Measurements from ENCODE around the gene FBXO21.

Gene FBXO21

DNA sequence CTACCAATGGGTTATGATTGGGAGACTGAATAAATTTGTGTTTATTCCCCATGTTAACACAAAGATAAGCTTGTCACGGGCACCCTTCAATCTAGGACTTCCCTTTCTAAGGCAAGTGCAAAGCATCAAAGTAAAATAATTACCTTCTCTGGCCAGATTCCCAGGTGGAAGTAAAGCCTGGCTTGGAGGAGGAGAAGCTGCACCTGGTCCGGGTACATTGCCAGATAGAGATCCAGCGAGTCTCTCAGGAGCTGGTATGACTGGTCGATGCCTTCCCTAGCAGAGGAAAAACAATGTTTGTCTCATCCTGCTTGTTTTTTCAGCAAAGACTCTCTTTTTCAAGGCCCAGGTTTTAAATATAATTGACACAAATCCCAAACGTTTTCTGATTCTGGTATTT is 24.9 kb downstream of the FBXO21 start:
- DNase-seq (ENCODE audit: low read depth, low spot score), result no peak

DNA sequence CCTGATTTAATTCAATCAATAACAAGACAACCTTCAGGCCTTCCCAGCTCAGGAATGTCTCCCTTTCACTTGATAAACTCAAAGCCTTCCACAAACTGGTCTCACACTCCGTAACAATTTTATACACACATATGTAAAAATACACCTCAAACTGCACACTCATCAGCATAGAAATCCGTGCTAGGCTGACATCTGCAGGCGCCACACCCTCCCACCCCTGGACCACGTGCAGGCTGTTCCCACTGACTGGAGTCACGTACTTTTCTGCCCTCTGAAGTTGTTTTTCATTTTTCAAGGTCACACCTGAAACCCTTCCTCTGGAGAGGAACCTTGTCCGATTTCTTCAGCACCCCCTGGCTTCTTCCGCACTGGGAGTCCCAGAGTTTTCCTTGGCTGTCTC is 27.6 kb downstream of the FBXO21 start:
- no peak for DNase-seq (ENCODE audit: low read depth, low spot score)

DNA sequence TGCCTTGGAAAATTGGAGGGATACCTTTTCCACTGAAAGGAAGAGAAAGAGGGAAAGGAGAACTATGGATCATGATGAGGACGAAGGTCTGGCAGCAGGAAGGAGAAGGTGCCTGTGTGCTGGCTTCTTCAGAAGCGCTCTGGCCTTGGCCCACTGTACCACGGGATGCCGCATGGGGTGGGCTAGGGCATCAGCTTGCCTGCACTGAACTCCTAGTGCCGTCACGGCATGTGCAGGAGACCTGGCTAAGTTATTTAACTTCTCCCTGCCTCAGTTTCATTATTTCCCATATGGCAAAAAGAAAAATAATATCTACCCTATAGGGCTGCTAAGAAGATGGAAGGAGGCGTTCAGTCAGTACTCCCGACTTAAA is 28.1 kb downstream of the FBXO21 start:
- DNase-seq (ENCODE audit: low read depth, low spot score), result no peak

DNA sequence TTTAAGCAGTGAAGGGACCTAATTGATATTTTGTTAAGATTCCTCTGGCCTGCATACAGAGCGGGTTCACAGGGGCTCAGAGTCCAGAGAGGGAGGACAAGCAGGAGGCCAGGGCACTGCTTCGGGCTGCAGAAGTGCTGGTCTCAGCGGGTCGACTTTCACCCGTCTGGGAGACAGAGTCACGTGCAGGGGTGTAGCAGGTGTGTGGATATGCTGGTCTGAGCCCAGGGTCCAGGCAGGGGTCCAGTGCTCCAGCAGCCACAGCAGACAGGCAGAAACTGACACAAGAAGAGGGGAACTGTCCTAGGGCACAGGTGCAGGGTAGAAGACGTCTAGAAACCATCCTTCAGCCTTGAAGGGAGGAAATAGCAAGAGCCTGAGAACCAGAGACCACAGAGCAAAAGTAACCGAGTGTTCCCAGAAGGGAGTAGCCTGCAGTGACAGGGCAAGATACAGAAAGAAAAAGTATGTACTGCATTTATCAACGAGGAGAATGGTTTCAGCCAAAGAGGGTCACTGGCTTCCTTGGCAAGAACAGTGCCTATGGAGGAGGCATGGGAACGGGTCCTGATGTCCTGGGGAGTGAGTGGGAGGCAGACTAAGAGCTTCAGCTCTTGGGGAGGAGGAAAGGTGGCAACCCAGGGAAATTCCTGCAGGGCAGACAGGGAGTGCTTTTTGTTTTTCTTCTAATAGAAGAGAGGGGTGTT is 28.7 kb downstream of the FBXO21 start:
- DNase-seq (ENCODE audit: low read depth, low spot score), result no peak

DNA sequence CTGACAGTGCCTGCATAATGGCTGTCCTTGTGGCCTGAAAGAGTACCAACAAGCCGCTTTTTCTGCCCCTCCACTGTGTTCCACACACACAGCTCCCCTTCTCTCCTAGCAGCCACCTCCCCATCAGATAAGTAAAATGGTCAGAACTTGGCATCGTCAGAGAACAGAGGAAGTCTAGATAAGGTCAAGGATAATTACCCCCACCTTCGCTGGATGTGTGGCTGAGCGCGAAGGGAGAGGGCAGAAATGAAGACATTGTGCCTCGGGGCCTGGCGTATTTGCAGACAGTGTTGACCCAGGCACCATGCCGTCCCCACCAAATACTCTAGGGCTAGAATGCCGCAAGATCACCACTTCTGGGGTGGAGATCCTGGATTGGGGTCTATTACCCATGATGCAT is 30.6 kb downstream of the FBXO21 start:
- DNase-seq (ENCODE audit: low read depth, low spot score), result no peak

DNA sequence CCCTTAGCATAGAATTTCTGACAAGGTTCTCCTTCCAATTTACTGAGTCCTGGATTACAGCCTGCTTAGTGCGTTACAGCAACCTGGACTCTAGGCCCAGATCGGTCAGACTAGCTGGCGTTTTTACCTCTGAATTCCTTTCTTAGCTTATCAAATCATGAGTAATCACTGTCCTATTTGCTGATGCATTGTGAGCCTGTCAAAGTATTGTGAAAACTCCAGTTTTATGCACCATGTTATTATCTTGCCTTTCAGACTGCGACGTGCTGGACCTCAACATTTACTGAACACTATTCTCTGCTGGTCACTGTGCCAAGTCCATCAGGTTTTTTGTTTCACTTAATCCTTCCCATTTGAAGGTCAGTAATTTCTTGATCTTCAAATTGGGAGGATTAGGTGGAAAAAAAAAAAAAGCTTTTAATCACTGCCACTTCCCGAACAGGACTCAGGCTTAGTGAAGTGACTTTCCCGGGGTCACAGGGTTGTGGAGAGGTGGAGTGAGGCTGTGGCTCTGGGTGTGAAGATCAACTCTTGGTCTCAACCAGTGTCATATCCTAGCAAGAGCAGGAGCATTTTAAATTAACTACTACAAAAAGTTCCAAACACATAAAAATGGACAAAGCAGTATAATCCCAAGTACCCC is 31.2 kb downstream of the FBXO21 start:
- DNase-seq (ENCODE audit: low read depth, low spot score), result no peak

DNA sequence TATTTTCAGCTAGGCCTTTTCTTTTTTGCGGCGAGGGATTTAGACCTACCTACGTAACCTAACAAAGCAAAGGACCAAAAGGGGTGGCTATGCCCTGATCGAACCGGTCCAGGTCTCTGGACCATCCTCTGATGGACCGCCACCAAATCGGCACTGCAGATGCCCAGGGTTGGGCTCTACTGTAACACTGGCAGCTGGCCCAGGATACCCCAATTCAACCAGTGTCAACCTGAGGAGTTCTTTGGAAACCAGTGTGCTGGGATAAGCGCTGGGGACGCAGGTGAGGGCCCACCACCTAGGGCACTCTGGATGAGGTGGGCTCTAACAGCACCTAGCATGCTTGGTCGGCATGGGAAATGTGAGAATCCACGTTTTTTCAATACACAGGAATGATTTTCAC is 32.2 kb downstream of the FBXO21 start:
- no peak for DNase-seq (ENCODE audit: low read depth, low spot score)

DNA sequence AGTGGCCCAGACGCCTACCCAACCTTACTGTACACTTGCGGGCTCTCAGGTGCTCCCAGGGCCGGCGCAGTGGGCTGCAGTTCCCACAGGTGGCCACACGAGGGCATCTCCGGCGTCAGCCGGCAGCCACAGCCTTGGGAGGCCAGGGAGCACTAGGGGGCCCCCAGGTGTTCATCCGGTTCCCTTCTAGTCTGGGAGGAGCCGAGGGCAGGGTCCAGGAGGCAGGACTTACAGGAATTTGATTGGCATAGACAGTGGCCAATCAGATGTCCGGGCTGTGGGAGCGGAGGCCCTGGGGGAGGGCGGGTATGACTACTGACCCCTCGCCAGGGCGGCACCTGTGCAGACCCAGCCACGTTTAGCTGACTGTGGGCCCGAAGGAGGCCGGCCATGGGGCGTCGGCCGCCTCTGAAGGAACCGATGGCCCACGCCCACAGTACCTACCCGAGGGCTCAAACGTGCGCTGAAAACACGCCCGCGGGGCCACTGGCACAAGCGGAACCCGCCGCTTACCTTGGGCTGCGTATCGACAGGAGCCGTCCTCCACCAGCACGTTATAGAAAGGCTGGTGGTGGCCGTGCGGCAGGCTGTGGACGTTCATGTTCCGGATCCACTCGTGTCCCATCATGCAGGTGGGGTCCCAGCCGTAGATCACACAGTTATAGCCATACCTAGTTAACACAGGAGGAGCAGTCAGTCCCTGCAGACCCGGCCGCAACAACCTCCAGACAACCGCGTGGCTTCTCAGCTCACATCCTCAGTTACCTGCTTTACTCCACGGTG is 34.8 kb downstream of the FBXO21 start:
- no peak for DNase-seq (ENCODE audit: low read depth, low spot score)

DNA sequence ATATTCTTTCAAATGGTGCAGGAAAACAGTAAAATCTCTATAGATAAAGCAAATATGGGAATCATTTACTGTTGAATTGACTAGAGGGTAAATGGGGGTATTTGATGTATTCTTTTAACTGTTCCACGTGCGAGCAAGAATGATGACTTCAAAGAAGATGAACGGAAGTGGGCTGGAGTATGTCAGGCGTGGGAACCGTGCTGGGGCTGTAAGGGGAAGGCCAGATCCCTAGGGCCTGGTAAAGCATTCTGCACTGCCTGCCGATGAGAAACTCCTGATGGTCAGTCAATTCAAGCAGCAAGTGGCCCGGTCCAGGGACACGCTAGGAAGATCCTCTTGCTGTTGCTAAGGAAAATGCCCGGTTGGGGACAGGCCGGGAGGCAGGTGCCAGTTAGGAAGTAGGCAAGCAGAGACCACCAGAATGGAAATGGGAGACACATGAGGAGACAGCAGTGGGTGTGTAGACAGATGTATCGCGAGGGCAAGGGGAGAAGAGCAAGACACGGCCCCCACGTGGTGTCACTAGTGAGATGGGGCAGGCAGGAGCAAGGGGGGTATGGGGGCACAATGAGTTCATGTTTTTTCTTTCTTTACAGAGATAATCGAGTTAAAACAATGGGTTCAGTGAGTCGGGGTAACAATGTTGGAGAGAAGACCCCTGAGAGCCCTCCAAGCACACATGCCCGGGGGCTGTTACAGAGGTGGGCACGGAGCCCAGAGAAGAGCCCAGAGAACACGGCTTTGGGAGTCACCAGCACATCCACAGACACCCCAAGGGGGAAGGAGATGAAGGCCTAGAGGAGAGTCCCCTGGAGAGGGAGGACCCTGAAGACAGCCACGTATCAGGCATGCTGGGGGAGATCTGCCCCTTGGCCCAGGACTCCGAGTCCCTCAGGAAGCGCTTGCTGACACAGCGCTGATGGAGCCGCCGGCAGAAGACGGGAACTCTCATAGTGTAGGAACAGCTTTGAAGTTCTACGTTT is 37.2 kb downstream of the FBXO21 start:
- no peak for DNase-seq (ENCODE audit: low read depth, low spot score)

DNA sequence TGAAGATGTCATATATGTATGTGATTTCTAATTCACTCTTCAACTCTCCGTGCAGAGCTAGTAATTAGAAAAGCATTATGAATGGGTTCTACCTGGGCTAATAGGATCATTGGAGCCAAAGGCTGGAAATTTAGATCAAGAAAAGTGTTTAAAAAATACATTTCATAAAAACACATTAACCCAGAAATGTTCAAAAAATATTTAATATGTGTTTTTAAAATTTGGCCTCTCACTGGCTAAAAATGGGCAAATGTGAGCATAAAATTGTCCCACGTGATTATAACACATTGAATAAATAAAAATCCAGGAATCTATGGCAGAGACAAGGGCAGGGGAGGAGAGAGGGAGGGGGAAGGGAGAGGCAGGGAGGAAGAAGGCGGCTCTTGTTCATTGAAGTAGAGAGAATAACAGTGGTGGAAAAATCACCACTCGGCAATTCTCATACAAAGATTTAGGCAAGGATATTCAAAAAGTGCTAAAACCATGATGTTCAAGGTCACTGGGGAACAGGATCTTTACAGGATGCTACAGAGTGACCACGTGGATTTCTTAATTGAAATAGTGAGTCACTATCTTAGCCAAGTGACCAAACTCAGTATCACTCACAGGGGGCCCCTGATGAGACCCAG is 38.8 kb downstream of the FBXO21 start:
- DNase-seq (ENCODE audit: low read depth, low spot score), result no peak

DNA sequence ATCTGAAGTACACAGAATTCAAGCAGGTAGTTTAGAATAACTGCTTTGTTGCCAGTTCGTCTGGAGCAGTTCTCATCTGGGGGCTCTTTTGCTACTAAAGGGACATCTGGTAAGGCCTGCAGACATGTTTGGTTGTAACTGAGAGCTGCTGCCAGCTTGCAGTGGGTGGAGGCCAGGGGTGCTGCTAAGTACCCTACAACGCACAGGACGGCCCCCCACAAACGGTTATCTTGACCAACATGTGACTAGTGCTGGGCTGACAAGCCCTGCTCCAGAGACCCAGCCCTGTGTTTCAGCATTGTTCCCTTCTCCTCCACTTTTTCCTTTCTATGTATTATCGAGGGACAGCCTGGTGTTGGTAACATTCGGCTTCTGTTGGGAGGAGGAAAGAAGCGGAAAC is 40.8 kb downstream of the FBXO21 start:
- no peak for DNase-seq (ENCODE audit: low read depth, low spot score)

DNA sequence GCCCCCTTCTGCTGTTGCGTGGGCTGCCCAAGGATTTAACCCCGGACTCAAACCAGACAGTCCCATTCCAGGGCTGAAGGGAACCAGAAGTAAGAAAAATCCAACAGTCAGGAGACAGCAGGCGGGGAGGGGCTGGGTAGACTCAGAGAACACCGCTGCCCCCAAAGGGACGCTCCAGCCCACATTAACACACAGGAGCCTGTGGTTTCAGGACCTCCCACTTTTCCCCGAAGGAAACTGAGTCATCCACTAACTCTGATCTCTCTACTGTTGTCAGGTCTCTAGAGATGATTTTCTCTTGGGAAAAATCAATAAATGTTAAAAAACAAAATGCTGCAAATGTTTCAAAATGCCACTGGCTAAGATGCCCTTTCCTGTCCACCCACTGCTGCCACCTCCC is 41.6 kb downstream of the FBXO21 start:
- DNase-seq (ENCODE audit: low read depth, low spot score), result no peak

DNA sequence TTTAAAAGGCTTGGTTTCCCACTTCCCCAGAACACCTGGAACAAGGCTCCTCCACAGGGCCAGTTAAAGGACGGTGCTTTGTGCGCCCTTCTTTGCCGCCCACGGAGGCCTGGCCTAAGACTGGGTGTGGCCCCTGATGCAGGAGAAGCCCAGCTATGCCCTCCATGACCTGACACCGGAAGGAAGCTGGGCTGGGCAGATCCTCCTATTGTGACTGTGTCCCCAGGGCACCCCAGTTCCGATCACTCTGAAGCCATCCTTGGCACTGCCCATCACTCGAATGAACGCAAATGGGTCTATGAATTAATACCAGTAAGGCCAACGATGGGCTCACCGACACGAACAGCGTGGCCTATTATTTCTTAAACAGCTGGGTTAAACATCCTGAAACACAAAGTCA is 42.6 kb downstream of the FBXO21 start:
- no peak for DNase-seq (ENCODE audit: low read depth, low spot score)

DNA sequence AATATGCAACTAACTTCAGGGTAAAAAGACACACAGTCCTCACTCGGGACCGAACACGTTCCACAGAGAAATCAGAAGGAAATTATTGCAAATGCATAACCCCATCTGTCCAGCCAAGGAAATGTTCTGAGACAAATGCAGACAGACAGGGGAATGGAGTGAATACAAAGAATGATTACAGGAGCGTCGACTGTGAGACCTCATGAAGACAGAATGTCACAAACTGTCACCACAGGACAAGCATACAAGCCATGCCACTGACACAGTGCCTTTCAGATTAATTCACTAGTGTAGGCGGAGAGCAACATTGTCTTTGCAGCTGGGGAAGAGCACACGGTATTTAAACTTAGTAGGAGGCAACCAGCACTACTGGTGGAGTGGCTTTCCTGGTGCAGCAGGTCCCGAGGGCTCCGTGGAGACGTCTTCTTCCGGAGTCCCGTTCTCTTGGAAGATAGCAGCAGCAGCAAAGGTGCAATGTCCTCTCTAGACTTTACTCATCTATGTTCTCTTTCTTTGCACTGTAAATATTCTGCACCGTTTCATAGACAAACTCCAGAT is 44.6 kb downstream of the FBXO21 start:
- DNase-seq (ENCODE audit: low read depth, low spot score), result no peak

DNA sequence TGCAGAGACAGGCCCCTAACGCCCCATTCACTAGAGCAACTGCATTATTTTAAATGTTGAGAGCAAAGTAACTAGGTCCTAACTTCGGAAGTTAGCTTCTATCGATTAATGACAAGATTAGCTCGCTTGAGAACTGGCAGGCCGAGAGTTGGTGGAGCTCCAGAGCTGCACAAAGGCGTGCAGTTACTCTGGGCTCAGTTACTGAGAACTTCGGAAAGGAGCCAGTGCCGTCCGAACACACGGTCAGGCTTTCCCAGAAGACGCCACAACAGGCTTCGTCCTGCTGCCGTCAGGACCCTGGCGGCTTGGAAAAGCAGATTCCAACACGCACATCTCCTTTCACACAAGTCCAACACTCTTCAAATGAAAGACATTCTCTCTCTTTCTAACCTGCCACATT is 45.7 kb downstream of the FBXO21 start:
- no peak for DNase-seq (ENCODE audit: low read depth, low spot score)

DNA sequence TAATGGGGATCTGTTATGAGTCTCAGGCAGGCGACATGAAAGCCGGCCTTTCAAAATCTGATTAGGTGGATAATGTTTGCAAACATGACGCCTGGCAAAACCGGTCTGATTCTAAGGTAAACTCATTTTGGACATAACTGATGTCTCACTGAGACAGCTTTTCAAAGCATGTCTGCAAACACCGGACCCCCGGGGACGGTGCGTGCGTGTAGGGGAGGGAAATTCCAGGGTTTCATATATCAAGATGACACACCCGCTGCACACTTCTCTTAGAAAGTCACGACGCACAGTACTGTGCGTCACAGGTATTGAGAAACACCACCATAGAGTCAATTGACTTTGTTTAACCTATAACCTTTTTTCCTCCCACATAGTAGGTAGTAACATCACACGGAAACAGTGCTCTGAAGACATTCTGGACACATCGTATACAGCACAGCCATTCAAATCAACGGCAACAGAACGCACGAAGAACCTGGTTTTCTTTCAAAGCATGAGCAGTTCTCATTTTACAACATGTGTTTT is 47.2 kb downstream of the FBXO21 start:
- DNase-seq (ENCODE audit: low read depth, low spot score), result no peak

DNA sequence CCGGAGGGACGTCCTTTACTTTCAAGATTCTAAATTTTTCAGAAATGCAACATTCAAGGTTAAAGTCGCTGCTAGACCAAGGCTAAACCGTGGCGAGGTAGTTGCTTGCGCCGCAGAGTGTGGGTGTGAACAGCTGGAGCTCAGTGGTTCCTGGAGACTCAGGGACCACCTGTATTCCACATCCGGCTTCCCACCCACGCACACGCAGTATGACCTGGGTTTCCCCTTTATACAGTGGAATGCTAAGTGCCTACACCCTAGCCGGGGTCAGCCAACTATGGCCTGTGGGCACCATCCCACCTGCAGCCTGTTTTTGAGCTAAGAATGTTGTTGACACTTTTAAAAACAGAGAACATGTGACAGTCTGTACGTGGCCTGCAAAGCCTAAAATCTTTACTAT is 48.2 kb downstream of the FBXO21 start:
- no peak for DNase-seq (ENCODE audit: low read depth, low spot score)

DNA sequence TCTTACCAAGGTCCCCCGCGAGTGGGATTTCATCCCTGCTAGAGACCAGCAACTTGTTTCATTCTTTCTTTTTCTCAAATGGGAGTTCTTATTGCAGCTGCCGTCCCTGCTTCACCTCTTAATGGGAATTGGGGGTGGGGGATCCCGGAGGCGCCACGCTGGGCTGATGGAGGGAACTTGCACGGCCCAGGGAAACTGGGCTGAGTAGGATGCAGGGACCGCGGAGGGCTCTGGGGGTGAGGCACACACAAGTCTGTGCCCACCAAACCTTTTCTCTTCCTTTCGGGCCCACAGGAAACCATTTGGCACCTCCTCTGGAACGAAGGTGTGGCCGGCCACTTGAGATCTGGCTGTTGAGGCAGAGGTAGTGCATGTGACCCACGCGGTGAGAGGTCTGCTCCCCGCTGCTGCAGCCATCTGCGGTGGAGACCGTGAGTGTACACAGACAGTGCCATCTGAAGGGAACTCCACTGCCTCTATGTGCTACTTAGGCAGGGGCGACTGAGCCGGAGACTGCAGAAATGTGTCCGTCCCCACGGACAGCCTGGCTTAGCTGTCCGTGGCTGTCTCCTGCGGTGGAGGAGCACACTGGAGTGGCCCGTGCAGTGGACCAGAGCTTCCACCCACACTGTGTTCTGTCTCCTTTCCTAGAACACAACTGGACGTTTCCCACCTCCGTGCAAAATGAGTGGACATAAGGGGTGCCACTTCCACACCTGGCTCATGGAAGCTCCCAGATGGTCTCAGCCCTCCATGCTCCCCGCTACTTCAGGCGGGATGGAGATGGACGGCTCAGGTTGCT is 49.0 kb downstream of the FBXO21 start:
- no peak for DNase-seq (ENCODE audit: low read depth, low spot score)

DNA sequence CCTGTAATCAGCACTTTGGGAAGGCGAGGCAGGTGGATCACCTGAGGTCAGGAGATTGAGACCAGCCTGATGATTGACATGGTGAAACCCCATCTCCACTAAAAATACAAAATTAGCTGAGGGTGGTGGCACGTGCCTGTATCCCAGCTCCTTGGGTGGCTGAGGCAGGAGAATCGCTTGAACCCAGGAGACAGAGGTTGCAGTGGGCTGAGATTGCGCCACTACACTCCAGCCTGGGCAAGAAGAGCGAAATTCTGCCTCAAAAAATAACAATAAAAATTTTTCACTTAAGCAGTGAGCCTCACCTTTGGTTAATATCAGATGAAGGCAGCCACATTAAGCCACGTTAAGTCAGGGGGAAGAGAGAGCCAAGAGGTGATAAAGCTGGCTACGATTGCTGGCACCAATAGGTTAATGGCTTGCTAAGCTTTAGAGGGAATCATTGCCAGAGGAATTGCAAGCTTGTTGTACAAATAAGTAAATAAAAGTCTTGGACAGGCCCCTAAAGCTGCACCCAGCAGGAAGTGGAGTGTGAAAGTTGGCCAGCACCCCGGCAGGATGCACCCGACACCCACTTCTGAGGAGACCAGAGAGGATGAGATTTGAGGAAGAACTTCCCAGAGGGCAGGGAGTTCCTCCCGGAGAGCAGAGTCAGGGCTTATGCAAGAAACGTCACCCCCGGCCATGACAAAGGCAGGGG is 49.7 kb downstream of the FBXO21 start:
- no peak for DNase-seq (ENCODE audit: low read depth, low spot score)

All from smooth muscle cell of the brain vasculature (primary cell).